LNCAP (cell line): ENCODE data around the gene POLA1.

Experiments
- TF ChIP-seq, protein P1 (sequence below): fragments of 450-650 bp; IDR thresholded peaks from 2 replicates; pipeline ENCODE4 v1.5.1; 2017; ENCODE audit warnings: mild to moderate bottlenecking

The POLA1 gene

DNA sequence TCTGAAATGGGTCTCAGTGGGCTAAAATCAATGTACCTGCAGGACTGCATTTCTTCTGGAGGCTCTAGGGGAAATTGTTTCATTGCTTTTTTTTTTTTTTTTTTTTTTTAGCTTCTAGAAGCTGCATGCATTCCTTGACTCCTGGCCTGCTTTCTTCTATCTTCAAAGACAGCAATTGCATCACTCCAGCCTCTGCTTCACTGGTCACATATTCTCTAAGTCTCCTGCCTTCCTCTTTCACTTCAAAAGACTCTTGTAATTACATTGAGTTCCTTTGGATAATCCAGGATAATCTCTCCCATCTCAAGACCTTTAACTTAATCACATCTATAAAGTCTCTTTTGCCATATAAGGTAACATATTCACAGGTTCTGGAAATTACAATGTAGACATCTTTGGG, 35.3 kb upstream of the POLA1 start:
- TF ChIP-seq, protein P1, sequence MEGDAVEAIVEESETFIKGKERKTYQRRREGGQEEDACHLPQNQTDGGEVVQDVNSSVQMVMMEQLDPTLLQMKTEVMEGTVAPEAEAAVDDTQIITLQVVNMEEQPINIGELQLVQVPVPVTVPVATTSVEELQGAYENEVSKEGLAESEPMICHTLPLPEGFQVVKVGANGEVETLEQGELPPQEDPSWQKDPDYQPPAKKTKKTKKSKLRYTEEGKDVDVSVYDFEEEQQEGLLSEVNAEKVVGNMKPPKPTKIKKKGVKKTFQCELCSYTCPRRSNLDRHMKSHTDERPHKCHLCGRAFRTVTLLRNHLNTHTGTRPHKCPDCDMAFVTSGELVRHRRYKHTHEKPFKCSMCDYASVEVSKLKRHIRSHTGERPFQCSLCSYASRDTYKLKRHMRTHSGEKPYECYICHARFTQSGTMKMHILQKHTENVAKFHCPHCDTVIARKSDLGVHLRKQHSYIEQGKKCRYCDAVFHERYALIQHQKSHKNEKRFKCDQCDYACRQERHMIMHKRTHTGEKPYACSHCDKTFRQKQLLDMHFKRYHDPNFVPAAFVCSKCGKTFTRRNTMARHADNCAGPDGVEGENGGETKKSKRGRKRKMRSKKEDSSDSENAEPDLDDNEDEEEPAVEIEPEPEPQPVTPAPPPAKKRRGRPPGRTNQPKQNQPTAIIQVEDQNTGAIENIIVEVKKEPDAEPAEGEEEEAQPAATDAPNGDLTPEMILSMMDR: no peak

DNA sequence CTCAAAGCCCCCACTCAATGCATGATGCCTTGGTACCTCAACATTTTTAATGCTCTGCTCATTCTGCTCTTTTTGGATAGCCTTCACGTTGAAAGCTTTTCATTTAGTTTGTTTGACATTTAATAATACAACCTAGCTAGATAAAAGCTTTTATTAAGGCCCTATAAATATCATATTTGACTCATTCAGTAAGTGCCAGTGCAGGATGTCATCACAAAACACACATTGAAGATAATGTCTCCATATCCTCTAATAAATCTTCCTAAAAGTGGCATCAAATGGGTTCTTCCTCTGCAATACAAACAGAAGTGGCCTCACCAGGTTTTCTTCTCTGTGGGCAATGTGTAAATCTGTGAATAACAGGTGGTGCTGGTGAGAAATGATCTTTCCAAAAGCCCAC, 34.6 kb upstream of the POLA1 start:
- TF ChIP-seq, protein P1: no peak

GRCh38 chrX:24659646-24660045, 34.1 kb upstream of the POLA1 start:
- TF ChIP-seq, protein P1: no peak

DNA sequence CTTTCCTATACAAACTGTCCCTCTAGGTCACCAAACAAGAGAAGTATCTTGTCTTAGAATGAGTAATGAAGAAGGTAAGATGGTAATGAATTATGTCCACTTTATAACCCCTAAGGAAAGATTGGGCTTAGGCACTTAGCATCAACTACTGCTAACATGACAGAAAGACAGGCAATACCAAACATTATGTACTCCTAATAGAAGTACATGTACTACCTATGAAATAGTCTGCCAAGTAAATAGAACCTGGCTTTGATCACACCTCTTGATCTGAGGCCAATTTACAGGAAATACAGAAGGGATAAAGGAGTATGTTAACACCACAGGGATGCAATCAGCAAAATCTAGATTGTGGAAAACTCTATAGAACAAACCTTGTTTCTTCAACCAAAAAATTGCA, 32.4 kb upstream of the POLA1 start:
- TF ChIP-seq, protein P1: no peak

GRCh38 chrX:24662352-24662751, 31.4 kb upstream of the POLA1 start:
- TF ChIP-seq, protein P1: no peak

DNA sequence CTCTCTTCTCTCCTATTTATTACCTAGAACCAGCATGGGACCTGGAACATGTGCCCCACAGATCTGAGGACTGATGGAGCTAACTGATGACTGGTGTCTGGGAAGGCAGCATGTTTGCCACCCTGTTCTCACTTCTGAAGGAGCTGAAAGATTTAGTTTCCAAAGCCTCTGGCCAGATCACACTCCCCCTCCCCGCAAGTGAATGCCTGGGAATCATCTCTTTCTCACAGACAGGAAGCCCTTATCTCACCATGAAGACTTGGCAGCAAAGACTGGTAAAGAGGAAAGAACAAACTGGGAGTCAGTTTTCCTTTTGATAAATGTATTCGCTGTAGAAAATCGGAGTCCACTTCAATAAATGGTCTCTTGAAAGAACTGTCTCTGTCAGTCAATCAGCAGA, 25.6 kb upstream of the POLA1 start:
- TF ChIP-seq, protein P1: no peak

GRCh38 chrX:24672701-24673190, 21.0 kb upstream of the POLA1 start:
- TF ChIP-seq, protein P1: no peak

GRCh38 chrX:24673424-24673823, 20.3 kb upstream of the POLA1 start:
- TF ChIP-seq, protein P1: no peak
